WTC11 (cell line): Measurements from ENCODE around the gene USP4.
A peak's percentile ranks its signal among the peaks of the same experiment; 100 is the strongest.

Experiments
- ARID4B ChIP-seq: sonication (generic); formaldehyde crosslinking; IDR thresholded peaks from 2 replicates; pipeline ENCODE4 v1.8.0; 2023; ENCODE audit warnings: missing genetic modification reagents, mild to moderate bottlenecking, borderline replicate concordance
- CBFB ChIP-seq: sonication (generic); formaldehyde crosslinking; IDR thresholded peaks from 2 replicates; pipeline ENCODE4 v1.8.1; 2022; ENCODE audit warnings: mild to moderate bottlenecking, low read depth, missing genetic modification reagents
- CTCF ChIP-seq: fragments of 200-600 bp; IDR thresholded peaks from 2 replicates; pipeline ENCODE4 v1.8.0; 2022; ENCODE audit warnings: antibody characterized with exemption
- ELF4 ChIP-seq: sonication (generic); formaldehyde crosslinking; IDR thresholded peaks from 2 replicates; pipeline ENCODE4 v1.8.1; 2022; ENCODE audit warnings: low read depth, mild to moderate bottlenecking, moderate library complexity, missing genetic modification reagents
- FOXP1 ChIP-seq: sonication (generic); formaldehyde crosslinking; IDR thresholded peaks from 2 replicates; pipeline ENCODE4 v1.8.0; 2022; ENCODE audit warnings: missing genetic modification reagents, mild to moderate bottlenecking, moderate library complexity, borderline replicate concordance
- IRF2 ChIP-seq: sonication (generic); formaldehyde crosslinking; IDR thresholded peaks from 2 replicates; pipeline ENCODE4 v1.8.0; 2022; ENCODE audit warnings: low read depth, missing genetic modification reagents, borderline replicate concordance
- KAT7 ChIP-seq: sonication (generic); formaldehyde crosslinking; IDR thresholded peaks from 2 replicates; pipeline ENCODE4 v1.8.1; 2023; ENCODE audit warnings: missing genetic modification reagents, mild to moderate bottlenecking, borderline replicate concordance
- NR1H2 ChIP-seq: sonication (generic); formaldehyde crosslinking; IDR thresholded peaks from 2 replicates; pipeline ENCODE4 v1.9.0; 2021; ENCODE audit warnings: mild to moderate bottlenecking, moderate library complexity, missing genetic modification reagents
- RELA ChIP-seq: sonication (generic); formaldehyde crosslinking; IDR thresholded peaks from 2 replicates; pipeline ENCODE4 v1.8.1; 2022; ENCODE audit warnings: missing genetic modification reagents, mild to moderate bottlenecking, borderline replicate concordance
- TEAD4 ChIP-seq: sonication (generic); formaldehyde crosslinking; IDR thresholded peaks from 2 replicates; pipeline ENCODE4 v1.8.0; 2022; ENCODE audit warnings: mild to moderate bottlenecking, missing genetic modification reagents
- ZNF138 ChIP-seq: sonication (generic); formaldehyde crosslinking; conservative IDR thresholded peaks from 2 replicates; pipeline ENCODE4 v1.8.1; 2022; ENCODE audit warnings: mild to moderate bottlenecking, moderate library complexity, missing genetic modification reagents
- ZNF425 ChIP-seq: fragments of 250-450 bp; sonication (Bioruptor Pico); conservative IDR thresholded peaks from 2 replicates; pipeline ENCODE4 v1.9.0; 2021; ENCODE audit warnings: mild to moderate bottlenecking
- TF ChIP-seq, protein P1 (sequence below): sonication (generic); formaldehyde crosslinking; IDR thresholded peaks from 2 replicates; pipeline ENCODE4 v1.8.1; 2022; ENCODE audit warnings: low read depth, missing genetic modification reagents, borderline replicate concordance

DNA sequence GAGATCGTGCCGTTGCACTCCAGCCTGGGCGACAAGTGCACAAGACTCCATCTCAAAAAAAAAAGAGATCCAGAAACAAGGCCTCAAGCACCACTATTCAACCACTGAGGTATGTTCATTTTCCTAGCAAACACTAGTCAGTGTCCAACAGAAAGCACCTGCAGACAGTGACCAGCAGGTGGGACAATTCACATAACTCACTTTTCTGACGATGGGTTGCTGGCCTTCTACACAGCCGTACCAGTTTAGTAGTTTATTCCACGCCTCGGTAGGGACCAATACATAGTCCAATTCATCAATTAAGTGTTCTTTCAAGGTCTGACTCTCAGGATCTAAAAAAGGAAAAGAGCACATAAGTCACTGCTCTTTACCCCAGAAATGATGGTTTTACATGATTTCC, 12.4 kb downstream of the USP4 start:
- TF ChIP-seq RELA (CRISPR knock-in tag) (no peak), NR1H2 (CRISPR knock-in tag) (no peak), ARID4B (CRISPR knock-in tag) (no peak), ELF4 (CRISPR knock-in tag) (no peak), ZNF138 (CRISPR knock-in tag) (no peak), FOXP1 (CRISPR knock-in tag) (no peak), CTCF (peak; percentile 33; the same call in 1 of the 2 replicates), CBFB (CRISPR knock-in tag) (no peak), TEAD4 (no peak), ZNF425 (CRISPR knock-in tag) (no peak), IRF2 (no peak), KAT7 (CRISPR knock-in tag) (no peak)
- TF ChIP-seq, protein P1, sequence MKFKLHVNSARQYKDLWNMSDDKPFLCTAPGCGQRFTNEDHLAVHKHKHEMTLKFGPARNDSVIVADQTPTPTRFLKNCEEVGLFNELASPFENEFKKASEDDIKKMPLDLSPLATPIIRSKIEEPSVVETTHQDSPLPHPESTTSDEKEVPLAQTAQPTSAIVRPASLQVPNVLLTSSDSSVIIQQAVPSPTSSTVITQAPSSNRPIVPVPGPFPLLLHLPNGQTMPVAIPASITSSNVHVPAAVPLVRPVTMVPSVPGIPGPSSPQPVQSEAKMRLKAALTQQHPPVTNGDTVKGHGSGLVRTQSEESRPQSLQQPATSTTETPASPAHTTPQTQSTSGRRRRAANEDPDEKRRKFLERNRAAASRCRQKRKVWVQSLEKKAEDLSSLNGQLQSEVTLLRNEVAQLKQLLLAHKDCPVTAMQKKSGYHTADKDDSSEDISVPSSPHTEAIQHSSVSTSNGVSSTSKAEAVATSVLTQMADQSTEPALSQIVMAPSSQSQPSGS (CRISPR knock-in tag), result no peak
